Activated CD8-positive, alpha-beta memory T cell treated with anti-CD3 and anti-CD28 coated beads, Interleukin-2, amount 50 U/mL, for 24 hours (primary cell): ENCODE measurements around the gene AKT3.
"Not testable (repeated sequence)": the region's sequence is repeated elsewhere in the genome, so short reads cannot be mapped to it uniquely, and the experiment has no call there.

Experiments used
- DNase-seq: peaks from one replicate; pipeline ENCODE4 v3.0.0-alpha.2; 2020; ENCODE audit errors: extremely low read depth

Gene AKT3

DNA sequence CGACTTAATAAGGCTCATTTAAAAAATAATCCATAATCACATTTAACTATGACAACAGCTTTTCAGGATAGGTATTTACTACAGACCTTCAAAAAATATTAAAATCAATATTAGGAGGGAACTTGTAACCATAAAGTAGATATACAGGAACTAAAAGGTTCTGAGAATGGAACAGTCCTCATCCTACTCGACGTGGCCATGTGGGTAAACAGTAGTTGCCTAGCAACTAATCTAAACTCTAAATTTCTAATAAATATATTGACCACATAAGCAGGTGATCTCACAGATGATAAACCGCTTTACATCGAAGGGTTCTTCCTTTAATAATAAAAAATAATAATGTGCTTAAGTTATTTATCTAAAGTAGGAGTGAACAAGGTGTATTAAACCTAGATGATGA lies 7.9 kb downstream of the AKT3 start:
- no peak for DNase-seq

DNA sequence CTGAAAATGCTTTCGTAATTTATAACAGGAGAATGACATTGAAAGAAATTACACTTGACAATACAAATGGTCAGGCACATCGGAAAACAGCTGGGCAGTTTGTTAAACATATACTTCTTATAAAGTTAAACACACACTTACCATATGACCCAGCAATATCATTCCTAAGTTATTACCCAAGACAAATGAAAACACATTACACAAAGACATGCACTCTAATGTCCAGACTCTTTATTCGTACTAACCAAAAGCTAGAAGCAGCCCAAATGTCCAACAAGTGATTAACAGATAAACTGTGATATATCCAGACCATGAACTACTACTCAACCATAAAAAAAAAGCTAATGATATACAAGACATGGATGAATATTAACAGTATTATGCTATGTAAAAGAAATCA lies 8.5 kb downstream of the AKT3 start:
- no peak for DNase-seq

DNA sequence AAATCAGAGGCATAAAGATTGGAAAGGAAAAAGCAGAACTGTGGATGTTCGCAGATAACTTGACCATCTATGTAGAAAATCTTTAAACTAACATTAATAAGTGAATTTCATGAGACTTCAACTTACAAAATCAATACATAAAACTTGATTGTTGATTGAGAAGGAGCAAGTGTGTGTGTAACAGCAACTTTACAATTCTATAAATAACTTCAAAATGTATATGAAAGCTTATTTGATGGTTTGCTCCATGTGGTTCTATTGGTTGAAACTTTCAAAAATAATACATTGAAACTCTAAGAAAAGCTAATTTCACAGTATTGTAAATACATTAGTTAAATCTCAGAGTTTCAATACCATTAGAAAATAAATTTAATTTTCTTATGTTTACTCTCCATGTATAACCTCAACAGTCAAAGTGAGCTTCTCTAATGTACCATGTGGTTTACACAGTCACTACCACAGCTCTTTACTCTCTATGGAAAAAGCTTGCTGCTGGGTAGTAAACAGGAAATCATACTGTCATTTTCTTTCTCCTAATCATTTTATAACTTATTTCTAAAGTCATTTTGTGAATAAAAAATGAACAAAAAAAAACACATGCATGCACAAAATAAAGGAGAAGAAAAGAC lies 12.0 kb downstream of the AKT3 start:
- DNase-seq = no peak

DNA sequence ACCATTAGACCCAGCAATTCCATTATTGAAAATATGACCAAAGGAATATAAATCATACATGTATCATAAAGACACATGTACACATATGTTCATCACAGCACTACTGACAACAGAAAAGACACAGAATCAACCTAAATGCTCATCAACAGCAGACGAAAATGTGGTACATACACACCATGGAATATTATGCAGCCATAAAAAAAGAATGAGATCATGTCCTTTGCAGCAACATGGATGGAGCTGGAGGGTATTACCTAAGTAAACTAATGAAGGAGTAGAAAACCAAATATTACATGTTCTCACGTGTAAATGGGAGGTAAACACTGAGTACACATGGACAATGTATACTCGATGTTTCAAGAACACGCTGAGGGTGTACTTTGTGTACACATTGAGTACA lies 15.9 kb downstream of the AKT3 start:
- DNase-seq = no peak

DNA sequence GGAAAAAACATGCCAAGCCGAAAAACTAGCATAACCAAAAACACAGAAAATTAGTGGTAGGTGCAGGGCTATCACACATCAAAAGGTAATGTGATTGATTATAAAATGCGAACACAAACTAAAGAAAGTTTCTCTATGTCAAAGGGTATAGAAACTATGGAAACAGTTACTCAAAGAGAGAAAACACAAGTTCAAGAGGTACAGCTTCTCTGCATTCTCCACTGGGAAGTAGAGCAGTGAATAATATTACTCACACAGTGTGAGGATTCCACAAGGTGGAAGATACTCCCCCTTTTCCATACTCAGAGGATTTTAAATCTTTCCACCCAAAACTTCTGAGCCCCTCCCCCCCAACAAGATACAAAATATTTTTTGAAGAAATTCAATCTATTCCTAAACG lies 18.6 kb downstream of the AKT3 start:
- DNase-seq = no peak

DNA sequence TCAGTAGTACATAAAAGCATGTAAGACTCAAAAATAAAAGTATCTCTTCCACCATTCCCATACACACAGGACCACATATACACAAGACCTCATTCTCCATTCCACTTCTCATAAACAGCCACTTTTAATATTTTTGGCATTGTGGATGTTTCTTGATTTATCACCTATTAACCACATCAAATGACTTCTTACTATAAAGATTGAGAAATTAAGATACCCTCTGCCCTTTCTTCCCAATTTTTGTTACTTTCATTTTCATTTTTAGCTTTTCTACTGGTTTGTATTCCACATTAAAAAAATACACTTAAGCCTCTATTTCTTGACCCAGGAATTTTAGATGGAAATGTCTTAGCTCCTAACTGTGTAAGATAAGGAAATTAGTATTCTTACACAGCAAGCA lies 22.8 kb downstream of the AKT3 start:
- DNase-seq = no peak

DNA sequence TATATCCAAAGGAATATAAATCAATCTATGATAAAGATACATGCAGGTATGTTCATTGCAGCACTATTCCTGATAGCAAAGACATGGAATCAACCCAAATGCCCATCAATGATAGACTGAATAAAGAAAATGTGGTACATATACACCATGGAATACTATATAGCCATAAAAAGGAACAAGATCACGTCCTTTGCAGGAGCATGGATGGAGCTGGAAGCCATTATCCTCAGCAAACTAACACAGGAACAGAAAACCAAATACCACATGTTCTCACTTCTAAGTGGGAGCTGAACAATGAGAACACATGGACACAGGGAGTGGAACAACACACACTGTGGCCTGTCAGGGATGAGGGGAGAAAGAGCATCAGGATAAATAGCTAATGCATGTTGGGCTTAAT lies 25.1 kb downstream of the AKT3 start:
- DNase-seq = not testable (repeated sequence)

DNA sequence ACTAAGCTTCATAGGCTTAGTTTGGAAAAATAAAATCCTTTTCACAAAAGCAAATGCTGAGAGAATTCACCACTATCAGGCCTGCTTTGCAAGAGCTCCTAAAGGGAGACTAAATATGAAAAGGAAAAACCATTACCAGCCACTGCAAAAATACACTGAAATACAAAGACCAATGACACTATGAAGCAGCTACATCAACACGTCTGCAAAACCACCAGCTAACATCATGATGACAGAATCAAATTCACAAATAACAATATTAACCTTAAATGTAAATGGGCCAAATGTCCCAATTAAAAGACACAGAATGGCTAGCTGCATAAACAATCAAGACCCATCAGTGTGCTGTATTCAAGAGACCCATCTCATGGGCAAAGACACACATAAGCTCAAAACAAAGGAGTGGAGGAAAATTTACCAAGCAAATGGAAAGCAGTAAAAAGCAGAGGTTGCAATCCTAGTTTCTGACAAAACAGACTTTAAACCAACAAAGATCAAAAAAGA lies 28.8 kb downstream of the AKT3 start:
- DNase-seq = no peak

DNA sequence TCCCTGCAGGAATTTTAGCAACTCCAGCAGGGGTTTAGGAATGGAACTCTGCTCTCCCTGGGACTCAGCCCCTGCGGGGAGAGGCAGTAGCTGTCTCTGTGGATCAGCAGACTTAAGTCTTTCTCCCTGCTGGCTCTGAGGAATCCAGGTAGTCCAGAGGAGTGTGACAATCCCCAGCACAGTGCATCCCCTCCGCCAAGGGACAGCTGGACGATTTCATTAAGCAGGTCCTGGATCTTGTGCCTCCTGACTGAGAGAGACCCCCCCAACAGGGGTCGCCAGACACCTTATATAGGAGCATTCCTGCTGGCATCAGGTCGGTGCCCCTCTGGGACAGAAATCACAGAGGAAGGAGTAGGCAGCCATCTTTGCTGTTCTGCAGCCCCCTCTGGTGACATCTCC lies 30.6 kb downstream of the AKT3 start:
- no peak for DNase-seq

DNA sequence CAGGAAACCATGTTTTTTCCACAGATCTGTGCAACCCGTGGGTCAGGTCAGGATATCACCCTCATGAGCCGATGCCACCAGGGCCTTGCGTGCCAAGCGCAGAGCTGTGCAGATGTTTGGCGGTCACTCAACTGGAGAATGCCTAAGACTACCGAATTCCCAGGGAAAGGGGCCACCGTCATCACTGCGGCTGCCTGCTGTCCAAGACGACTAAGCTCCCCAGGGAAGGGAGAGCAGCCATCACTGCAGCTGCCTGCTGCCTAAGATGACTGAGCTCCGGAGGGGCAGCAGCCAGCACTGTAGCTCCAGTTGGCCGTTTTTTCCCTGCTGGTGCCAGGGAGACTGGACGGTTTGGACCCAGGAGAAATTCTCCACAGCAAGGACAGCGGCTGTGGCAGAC lies 31.1 kb downstream of the AKT3 start:
- no peak for DNase-seq

DNA sequence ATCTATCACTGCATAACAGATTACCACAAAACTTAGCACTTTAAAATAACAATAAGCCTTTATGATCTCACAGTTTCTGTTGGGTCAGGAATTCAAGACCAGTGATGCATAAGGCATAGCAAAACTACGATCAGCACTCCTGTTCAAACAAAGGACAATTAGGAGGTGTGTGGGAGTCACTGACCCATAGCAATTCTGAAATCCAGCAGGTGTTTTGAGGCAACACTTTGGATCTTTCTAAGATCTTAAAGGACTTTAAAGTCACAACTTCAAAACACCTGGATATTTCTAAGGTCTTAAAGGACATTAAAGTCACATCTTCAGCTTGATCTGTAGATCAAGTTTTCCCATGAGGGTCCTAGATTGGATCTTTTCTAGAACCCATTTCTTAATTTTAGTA lies 35.3 kb downstream of the AKT3 start:
- no peak for DNase-seq

DNA sequence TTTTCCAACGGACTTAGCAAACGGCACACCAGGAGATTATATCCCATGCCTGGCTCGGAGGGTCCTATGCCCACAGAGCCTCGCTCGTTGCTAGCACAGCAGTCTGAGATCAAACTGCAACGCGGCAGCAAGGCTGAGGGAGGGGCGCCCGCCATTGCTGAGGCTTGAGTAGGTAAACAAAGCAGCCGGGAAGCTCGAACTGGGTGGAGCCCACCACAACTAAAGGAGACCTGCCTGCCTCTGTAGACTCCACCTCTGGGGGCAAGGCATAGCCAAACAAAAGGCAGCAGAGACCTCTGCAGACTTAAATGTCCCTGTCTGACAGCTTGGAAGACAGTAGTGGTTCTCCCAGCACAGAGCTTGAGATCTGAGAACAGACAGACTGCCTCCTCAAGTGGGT lies 42.7 kb downstream of the AKT3 start:
- not testable (repeated sequence) for DNase-seq

DNA sequence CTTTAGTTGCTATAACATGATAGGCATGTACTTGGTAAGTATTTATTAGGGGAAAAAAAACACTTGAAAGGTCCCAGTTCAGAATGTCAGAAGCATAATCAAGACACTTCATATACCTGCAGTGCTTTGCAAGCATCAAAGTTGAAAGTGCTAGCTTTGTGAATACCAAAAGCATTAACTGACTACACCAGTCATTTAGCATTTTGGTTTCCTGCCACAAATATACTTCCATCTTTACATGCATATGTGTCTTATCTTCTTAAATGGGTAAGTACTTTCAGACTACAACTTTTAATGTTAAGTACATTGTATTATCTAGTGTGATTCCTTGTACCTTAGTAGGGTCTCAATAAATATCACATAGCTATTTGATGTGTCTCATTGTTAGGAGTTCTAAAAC lies 43.7 kb downstream of the AKT3 start:
- no peak for DNase-seq

DNA sequence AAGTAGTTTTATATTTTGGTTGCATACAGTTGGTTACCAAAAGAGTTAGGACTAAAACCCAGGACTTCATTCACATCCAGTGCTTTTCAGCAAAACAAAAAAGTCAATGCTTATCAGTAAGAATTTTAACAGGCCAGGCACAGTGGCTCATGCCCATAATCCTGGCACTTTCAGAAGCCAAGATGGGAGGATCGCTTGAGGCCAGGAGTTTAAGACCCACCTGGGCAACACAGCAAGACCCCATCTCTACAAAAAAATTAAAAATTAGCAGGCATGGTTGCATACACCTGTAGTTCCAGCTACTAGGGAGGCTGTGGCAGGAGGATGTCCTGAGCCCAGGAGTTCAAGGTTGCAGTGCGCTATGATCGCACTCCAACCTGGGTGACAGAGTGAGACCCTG lies 47.3 kb downstream of the AKT3 start:
- DNase-seq = no peak

DNA sequence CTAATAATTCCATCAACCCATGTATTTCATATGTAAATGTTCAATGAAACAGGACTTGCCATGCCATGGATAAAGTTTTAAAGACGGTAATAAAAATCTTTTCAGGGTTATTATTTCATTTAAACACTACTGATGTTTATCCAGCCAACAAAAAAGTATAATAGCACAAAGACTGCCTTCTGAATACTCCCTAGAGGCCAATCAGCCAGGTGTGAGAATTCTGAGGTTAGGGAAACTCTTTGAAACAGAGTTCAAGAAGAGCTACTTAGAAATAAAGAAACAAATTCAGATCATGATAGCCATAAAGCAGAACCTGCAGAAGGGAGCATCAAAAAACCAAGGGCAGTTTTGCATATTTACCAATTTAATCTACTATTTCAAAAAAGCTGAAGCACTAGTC lies 48.7 kb downstream of the AKT3 start:
- no peak for DNase-seq

DNA sequence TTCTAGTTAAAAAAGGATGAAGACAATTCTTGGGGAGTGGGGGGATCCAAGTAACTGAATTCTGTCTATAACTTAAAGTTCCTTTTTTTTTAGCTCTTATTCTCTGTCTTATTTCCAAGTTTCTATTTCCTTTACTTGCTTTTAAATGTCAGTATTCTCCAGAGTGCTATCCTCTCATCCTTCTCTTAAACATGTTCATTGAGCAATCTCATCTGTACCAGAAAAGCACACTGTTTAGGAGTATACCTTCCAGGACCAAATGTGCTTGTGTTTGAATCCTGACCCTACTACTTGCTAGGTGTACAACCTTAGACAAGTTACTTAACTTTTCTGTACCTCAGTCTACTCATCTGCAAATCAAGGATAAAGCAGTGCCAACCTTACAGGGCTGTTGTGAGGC lies 50.1 kb downstream of the AKT3 start:
- no peak for DNase-seq

DNA sequence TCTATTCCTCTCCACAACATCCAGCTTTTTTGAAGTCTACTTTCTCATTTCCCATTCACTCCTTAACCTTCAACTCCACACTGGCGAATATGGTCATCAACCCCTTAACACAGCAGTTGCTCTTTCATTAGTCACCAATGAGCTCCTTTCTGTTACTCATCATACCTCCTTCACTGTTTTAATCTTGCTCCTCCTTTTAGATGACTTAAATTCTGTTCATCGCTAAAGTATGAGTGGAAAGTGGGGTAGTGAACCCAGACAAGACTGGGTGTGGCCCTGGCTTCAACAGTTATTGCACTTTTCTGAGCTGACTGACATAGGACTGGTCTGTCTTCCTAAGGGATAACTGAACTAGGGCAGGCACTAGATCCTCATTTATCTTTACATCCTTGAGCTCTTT lies 51.3 kb downstream of the AKT3 start:
- no peak for DNase-seq

DNA sequence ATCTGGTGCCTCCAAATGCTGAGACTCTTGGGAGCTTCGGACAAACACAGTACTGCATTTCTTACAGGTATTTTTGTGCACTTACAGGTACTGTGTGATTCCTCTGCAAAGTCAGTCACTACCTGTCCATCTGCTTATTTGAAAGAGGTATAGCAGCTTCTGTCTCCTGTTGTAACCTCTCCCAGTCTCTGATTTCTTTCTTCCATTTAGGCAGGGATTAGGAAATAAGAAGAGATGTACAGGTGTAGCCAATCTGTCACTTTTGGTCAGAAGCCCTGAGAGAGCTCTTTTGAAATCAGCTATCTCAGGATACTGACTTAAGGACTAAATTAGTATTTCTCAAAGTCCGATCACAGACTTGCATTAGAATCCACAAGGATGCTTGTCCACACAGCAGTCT lies 54.0 kb downstream of the AKT3 start:
- DNase-seq = no peak

DNA sequence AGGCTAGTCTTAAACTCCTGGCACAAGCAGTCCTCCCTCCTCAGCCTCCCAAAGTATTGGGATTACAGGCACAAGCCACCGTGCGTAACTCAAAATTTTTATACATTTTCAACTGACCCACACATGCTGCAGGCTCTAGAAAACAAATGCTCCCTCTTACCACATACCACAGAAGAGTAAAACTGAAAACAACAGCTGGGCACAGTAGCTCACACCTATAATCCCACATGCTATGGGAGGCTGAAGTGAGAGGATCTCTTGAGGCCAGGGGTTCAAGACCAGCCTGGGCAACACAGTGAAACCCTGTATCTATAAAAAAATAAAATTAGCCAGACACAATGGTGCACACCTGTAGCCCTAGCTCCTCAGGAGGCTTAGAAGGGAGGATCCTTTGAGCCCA lies 56.7 kb downstream of the AKT3 start:
- no peak for DNase-seq

DNA sequence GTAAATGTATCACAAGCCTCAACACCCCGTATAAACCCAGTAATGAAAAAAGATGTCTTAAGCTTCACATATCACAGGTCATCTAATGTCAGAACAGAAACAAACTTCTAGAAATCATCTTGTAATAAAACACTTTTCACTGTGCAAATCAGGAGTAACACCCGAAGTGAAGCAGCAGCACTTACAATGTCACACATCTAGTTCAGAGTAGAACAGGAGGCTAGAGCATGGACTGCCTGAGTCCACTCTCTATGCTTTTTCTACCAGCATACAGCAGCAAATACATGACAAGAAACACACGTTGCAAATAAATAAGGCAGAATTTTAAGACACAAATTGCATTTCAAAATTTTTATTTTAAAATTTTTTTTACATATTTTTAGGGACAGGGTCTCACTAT lies 57.2 kb downstream of the AKT3 start:
- DNase-seq = no peak

DNA sequence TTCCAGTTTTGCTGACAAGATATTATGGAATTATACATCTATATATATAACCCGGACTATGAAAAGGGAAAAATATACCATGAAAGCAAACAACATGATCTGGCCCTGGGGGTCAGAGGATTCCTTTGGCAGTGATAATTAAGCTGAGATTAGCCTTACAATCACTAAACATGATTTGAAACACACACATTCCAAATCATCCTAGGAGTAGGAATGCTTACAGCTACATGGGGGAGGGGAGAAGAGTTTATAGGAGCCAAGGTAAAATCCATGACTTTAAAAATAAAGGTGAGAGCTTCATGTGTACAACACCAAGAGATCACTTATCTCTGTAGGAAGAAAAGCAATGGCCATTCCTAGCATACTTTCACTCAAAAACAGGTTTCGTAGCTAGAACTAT lies 57.6 kb downstream of the AKT3 start:
- DNase-seq = no peak

DNA sequence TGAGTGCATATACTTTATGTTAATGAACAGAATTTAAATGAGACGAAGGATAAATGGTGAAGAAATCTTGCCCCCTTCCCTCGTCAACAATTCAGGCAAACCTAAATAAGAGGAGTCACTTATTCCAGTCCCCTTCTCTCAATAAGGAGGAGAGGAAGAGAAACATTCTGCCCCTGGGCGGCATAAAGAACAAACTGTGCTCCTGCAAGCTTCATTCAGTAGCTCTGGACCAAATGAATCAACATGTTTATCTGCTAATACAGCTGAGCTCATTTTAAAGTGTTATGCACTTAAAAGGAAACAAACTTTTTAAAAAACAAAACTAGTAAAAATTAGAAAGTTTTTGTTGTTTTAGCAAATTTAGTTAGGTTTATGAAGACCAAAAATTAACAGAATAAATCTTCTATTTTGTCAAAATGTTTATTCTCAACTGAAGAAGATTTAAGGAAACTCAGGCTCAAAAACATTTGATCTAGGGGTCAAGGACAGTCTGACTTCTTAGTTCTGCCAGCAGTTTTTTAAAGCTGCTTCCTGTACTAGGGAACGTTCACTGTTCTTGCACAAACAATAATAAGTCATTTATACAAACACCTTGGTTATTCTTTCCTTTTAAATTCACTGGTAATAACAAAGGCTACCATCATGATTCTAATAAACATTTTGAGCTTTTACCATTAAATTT lies 58.3 kb downstream of the AKT3 start:
- DNase-seq = no peak

DNA sequence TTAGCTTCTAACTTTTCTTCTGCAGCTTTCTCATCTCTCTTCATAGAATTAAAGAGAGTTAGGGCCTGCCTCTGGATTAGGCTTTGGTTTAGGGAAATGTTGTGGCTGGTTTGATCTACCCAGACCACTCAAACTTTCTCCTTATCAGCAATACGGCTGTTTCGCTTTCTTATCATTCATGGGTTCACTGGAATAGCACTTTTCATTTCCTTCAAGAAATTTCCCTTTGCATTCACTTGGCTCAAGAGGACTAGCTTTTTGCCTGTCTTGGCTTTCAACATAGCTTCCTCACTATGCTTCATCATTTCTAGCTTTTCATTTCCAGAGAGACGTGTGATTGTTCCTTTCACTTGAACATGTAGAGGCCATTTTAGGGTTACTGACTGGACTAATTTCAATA lies 59.6 kb downstream of the AKT3 start:
- DNase-seq = no peak

DNA sequence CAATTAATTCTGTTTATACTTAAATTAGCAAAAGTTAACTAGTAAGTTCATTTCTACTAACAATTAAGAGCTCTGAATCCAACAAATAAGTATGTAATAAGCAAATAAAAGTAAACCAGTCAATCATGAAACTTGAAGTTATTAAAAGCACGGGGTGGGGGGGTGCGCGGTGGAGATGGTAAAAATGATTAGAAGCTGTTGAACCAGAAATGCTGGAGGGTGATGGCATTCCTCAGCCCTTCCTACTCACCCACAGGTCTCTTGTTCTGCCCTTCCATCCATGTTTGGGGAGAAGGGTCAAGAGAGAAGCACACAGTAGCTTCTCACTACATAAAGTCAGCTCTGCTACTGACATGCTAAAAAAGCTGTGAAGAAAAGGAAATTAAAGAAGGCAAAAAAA lies 63.5 kb downstream of the AKT3 start:
- DNase-seq = no peak
